Kidney epithelial cell (primary cell): ENCODE results near the gene ATXN7L2. TPM values are rescaled to one million over a fixed set of nuclear protein-coding genes. Genes with fewer than 3 reads are reported as not detected.

Source experiments
- DNase-seq: peaks from one replicate; pipeline ENCODE4 v3.0.0-alpha.2; 2010; ENCODE audit warnings: low read depth
- H3K27me3 ChIP-seq: 2 replicates; pipeline ENCODE4 v1.6.0; 2011; ENCODE audit warnings: low read length; ENCODE audit not compliant: control insufficient read depth, insufficient read depth
- H3K36me3 ChIP-seq: 2 replicates; pipeline ENCODE4 v1.5.1; 2011; ENCODE audit warnings: low read length; ENCODE audit not compliant: control insufficient read depth, insufficient read depth
- H3K4me3 ChIP-seq: 2 replicates; pipeline ENCODE4 v1.5.1; 2011; ENCODE audit warnings: low read depth, mild to moderate bottlenecking, control low read depth, low read length
- CTCF ChIP-seq: IDR thresholded peaks from 2 replicates; pipeline ENCODE4 v1.5.1; 2011; ENCODE audit warnings: mild to moderate bottlenecking, moderate library complexity, low read length, control low read depth, inconsistent platforms; ENCODE audit not compliant: insufficient read depth, poor library complexity, severe bottlenecking
- total RNA-seq: library from RNA; depleted of rRNA; stranded (reverse); fragments of >200 nt; gene quantifications from 2 replicates; pipeline ENCODE4 v1.2.3, GENCODE V29; 2015

Gene ATXN7L2
- total RNA-seq, 1 donor from 2014 or later, result 6.7 TPM

DNA sequence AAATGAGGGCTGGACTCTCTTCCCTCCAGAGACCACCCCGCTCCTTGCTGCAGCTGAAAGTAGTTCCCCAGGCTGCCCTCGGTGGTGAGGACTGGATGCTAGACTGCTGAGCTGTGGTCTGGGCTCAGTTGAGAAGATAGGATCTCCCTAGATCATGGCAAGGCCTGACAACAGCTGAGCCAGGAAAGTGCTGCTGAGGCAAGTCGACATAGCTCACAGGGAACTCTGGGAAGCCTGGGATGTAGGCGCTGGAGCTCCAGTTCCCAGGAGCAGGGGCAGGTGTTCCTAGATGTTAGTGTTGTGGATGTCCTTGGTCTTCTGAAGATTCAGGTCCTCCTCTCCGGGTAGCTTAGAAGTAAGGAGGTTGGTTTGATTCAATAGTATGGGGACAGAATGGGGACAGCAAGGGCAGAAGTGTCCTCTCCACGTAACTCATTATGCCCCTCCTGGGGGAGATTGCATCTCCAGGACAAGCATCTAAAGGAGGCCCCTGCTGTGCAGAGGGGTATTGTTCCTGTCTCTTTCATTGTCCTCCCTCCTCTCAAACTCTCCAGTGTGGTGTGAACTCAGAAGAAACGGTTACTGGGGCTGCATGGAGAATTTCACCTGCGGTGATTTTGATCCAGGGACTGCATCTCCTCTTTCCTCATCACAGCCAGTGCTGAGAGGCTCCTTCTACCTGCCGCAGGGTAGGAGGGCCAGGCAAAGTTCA is 13.9 kb downstream of the ATXN7L2 start:
- TF ChIP-seq CTCF, result no peak
- peaks cover 2% of the 10 kb centered on the region for H3K36me3 ChIP-seq
- H3K27me3 ChIP-seq, result no peaks in the 10 kb centered on the region
- no peak overlapping the region for H3K4me3 ChIP-seq
- no peak for DNase-seq

DNA sequence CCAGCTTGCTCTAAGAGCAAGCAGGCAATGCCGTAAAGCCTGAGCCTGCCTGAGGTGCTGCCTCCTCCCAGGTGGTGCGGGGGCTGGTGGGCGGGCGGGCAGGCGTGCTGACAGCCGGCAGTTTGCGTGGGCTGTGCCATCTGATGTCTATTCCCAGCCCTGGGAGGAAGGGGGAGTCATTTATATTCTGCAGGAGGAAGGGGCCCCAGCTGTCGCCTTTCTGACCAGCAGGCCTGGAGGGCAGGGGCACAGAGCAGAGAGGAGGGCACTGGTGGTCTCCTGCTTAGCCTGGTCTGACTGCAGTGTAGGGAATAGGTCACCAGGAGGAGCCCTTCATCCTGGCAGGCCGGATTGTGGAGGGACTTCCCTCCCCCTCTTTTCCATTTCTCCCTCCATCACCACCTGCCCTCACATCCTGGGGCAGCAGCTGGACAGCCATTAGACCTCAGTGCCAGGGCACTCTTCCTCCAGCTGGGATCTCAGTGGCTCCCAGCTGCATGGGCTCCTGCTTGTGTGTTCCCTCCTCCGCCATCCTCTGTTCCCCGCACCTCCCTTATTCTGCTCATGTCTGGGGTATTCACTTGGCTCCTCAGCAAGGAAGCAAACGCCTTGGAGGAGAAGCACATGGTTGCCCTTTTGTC is 14.6 kb downstream of the ATXN7L2 start:
- DNase-seq, result no peak
- Histone ChIP-seq H3K36me3 (peaks cover 2% of the 10 kb centered on the region), H3K27me3 (no peaks in the 10 kb centered on the region), H3K4me3 (no peak overlapping the region)
- TF ChIP-seq CTCF, result peak; percentile 73

DNA sequence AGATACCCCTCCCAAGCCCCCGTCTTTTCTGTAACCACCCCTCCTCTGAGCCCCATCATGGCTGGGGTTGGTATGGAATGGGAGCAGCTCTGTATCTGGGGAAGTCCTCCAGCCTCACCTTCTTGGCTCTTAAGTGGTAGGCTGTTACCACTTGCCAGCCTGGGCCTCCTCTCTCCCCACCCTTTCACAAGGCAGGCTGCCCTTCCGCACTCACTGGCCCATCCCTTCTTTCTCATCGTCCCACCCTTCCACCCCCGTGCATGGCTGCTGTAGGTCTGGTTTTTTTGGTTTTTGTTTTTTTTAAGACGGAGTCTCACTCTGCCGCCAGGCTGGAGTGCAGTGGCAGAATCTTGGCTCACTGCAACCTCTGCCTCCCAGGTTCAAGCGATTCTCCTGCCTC is 15.4 kb downstream of the ATXN7L2 start:
- H3K27me3 ChIP-seq, result no peaks in the 10 kb centered on the region
- peaks cover 2% of the 10 kb centered on the region for H3K36me3 ChIP-seq
- no peak for DNase-seq
- no peak for TF ChIP-seq CTCF
- no peak overlapping the region for H3K4me3 ChIP-seq

GRCh38 chr1:109499661-109500536 is 16.2 kb downstream of the ATXN7L2 start:
- peak; percentile 68 for TF ChIP-seq CTCF
- Histone ChIP-seq H3K27me3 (no peaks in the 10 kb centered on the region), H3K36me3 (peaks cover 2% of the 10 kb centered on the region), H3K4me3 (no peak overlapping the region)
- peak; percentile 74 for DNase-seq

DNA sequence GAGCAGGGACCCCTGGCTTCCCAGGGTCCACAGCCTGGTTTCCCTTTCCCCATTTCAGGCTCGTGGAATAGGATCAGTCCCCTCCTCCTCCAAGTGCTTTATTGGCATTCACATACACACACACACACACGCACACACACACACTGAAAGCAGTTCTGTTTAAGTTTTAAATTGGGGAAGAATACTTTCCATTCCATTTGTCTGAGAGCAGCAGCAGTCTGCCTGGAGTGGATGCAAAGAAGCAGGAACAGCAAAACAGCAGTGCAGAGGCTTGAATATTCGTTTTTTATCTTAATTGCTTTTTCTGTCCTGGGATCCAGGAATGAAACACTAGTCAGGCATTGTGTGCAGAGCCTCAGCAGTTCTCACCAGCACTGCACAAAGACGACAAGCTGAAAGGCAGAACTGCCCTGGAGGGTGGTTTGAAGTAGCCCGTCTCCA is 17.3 kb downstream of the ATXN7L2 start:
- Histone ChIP-seq H3K36me3 (no peaks in the 10 kb centered on the region), H3K27me3 (no peaks in the 10 kb centered on the region), H3K4me3 (no peak overlapping the region)
- TF ChIP-seq CTCF, result no peak
- DNase-seq, result no peak
